HG02938 (cell line): Measurements from ENCODE around the gene IQGAP1.

ENCODE experiments used
- ATAC-seq: cut with Tn5 transposase; IDR thresholded peaks from one replicate; pipeline ENCODE4 v1.9.1; 2021; ENCODE audit warnings: mild to moderate bottlenecking, moderate library complexity; ENCODE audit not compliant: unreplicated experiment

Gene IQGAP1

DNA sequence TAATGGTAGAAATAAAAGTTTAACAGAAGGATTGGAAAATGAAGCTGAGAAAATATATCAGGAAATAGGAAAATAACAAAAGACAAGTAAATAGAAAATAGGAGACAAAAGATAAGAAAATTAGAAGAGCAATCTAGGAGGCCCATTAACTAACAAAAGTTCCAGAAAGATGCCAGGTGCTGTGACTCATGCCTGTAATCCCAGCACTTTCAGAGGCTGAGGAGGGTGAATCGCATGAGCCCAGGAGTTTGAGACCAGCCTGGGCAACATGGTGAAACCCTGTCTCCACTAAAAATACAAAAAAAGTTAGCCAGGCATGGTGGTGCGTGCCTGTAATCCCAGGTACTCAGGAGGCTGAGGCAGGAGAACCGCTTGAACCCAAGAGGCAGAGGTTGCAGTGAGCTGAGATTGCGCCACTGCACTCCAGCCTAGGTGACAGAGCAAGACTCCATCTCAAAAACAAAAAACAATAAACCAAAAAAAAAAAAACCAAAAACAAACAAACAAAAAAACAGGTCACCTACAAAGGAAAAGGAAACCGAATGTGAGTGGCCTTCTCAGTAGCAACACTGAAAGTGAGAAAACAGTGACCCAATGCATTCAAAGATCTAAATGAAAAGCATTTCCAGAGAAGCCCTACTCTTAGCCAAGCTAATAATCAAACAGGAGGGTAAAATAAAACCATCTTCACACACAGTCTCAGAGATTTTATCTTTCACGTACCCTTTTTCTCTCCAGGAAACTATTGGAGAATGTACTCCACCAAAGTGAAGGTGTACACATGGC lies 136.2 kb downstream of the IQGAP1 start:
- peak; percentile 78 for ATAC-seq

DNA sequence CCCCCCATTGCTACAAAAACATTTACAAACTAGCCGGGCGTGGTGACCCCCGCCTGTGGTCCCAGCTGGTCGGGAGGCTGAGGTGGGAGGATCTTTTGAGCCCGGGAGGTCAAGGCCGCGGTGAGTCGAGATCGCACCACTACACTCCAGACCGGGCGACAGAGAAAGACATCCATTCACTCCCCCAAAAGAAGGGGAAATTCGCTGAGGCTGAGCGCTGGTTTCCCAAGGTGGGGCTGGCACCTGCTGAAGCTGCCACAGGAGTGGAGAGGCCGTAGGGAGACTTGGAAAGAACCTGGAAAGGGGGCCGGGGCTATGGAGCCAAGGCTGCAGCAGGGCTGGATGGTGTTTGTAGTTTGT lies 140.9 kb downstream of the IQGAP1 start:
- ATAC-seq, result no peak

DNA sequence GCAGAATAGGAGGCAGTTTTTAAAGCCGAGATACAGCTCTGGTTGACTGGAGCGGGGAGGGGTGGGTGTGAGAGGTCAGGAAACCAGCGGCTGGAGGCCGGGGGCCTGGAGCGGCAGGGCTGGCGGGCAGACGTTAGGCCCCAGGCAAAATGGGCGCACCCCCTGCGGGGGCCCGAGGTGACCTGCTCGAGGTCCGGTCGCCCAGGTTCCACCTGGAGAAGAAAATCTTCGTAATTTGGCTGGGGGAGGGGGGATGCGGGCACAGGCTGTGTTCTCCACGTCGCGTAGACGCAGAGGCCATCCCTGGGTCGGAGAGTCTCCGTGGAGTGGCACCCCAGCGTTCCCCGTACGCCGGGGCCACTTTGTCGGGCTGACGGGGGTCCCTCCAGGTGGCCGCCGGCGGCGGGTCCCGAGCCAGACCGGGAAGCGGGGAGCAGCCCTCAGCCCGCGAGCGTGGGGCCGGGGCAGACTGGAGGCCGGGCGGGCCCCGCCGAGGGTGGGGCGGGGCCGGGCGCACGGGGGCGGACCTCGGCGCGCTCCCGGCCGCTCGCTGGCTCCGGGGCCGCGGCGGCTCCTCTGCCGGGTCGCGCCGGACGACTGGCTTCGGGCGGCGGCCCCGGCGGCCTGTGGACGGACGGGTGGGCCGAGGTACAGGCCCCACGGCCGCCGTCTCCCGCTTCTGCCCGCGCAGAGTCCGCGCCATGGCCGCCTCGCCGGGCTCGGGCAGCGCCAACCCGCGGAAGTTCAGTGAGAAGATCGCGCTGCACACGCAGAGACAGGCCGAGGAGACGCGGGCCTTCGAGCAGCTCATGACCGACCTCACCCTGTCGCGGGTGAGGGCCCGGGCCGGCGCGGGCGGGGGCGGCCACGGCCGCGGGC lies 141.6 kb downstream of the IQGAP1 start, which contains the start of gene CRTC3:
CRTC3 (plus strand) TSS at position 553 of the 879 bp plus-strand sequence; CDS start at position 702, 149 bp downstream.
- peak; percentile 63 for ATAC-seq

DNA sequence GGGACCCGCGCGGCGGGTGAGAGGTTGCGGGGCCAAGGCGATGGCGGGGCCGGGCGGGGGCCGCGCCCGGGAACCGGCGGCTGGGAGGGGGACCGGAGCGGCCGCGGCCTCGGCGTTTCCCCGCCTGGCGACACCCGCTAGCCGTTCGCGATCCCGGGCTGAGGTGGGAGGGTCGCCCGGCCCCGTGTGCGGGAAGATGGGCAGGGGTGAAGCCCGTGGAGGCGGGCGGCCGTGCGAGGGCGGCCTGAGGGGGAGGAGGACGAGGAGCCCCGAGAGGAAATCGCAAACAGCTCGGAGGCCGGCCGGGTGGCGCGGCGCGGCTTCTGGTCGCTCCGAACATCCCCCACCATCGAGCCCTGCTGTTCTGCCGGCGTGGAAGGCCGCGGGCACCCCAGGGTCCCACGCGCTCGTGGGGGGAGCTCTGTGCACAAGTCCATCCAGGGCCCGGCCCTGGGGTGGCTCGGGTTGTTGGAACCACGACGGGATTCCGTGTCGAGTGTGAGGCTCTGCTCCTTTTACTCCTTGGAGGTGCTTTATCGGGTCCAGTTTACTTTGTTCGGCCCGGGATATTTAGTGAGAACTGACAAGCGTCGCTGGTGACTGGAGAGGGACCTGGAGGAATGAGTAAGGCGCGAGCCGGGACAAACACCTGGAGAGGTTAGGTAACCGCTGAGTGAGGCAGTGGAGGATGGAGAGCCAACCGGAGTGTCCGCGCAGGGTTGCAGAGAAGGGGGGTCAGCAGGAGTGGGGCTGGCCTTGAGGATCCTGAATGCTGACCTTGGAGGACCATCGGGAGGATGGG lies 142.4 kb downstream of the IQGAP1 start:
- ATAC-seq, result peak; percentile 46

DNA sequence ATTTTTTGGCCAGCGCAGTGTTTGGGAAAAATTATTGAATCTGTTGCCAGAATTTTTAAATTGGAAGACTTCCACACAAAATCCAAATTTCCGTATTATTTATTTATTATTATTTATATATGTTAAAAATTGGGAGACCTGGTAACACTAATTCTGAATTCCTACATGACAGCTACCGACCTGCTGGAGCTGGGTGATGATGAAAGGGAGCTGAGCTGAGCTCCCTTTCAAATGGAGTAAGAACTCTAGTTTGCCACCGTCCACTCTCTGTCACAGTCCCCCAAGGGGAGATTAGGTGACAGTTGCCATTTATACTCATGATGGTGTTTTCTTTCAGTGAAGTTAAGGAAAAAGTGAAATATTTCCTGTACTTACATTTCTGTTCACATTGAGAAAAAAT lies 143.1 kb downstream of the IQGAP1 start:
- no peak for ATAC-seq

DNA sequence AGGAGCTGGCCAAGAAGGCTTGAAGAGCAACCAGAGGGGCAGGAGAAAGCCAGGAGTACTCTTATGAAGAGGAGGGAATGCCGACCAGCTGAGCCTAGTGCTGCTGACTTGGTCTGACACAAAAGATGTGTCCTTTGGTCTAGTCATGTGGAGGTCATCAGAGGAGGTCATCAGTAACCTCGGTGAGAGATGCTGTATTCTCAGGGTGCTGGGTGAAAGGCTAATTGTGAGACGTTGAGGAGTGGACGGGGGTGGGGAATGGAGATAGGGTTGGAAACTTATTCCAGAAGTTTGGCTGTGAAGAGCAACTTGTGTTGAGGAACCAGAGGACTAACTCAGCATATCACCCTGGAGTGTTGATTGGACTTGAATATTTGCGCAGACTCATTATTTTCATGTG lies 147.2 kb downstream of the IQGAP1 start:
- ATAC-seq, result no peak

DNA sequence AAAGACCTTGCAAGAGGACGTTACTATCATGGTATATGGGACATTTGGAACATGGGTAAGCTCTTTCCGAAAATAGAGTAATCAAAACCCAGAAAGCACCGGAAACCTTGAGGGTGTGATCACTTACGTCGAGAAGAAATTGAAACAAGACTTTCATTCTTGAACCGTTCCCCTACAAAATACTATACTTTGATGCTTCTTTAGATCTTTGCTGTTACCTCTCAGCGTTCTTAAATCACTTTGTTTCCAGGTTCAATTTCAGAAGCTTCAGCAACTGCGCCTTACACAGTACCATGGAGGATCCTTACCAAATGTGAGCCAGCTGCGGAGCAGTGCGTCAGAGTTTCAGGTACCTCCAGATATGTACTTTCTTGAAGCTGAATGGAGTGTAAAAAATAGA lies 151.7 kb downstream of the IQGAP1 start:
- no peak for ATAC-seq

DNA sequence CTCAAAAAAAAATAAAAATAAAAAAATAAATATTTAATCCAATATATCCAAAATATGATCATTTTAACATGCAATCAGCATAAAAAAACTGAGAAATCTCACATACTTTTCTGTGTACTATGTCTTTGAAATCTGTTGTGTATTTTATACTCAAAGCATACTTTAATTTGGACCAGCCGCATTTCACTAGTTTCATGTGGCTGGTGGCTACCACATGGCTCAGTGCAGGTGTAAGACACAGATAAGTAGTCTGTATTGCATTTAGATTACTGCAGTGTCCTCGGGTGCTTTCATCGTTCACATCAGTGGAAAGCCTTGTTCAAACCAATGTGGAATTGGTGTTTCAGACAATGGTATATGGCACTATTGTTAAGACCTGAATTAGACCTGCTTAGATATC lies 152.7 kb downstream of the IQGAP1 start:
- ATAC-seq, result no peak

DNA sequence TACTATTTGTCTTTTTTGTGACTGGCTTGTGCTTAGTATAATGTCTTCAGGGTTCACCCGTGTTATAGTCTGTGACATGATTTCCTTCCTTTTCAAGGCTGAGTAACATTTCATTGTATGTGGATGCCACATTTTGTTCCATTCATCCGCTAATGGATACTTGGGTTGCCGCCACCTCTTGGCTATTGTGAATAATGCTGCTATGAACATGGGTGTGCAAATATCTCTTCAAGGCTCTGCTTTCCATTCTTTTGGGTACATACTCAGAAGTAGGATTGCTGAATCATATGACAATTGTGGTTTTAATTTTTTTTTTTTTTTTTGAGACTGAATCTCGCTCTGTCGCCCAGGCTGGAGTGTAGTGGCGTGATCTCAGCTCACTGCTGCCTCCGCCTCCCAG lies 157.1 kb downstream of the IQGAP1 start:
- no peak for ATAC-seq

DNA sequence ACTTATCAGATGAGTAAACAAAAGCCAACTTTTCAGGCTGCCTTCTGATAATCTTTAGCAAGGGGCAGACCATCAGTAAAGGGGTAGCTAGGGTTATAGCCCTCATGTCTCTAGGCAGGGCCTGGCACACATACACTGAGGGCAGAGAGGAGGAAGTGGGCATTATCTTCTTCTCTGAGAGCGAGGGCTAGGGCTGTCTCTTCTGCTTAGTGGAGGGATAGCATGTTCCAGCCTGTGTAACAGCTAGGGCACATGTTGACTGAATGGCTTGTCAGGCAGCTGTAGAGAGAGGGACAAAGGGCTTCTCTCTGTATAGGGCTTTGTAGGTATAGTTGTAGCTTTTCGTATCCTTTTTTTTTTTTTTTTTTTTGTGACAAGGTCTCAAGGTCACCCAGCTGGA lies 159.5 kb downstream of the IQGAP1 start:
- no peak for ATAC-seq

DNA sequence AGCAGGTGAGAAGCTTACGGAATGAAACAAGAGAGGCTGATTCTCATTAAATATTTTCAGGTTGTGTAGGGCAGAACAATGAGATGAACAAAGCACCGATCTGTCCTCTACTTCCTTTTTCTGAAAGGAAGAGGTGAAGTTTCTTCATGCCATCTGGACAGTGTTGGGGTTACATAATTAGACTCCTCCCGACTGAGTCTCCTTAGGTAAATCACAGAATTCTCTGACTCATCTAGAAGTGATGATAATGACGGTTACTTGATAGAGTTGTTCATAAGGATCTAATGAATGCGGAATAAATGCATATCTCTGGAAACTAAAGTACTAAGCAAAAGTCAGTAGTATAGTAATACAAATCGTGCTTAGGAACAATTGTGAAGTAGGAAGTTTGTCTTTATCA lies 162.9 kb downstream of the IQGAP1 start:
- ATAC-seq, result no peak
